A549 (cell line): Measurements from ENCODE around the gene PRR20A.

ENCODE experiments used
- EP300 ChIP-seq, 2 experiments: fragments of >200 bp; sonication (Bioruptor Twin); formaldehyde crosslinking; IDR thresholded peaks; 2 replicates in 1 of 2; 3 replicates in 1 of 2; pipeline ENCODE4 v1.6.1; 2016 to 2017
- JUN ChIP-seq, 2 experiments: fragments of >200 bp; sonication (Bioruptor Twin); formaldehyde crosslinking; IDR thresholded peaks; 2 replicates in 1 of 2; 3 replicates in 1 of 2; pipeline ENCODE4 v1.6.1; 2016 to 2017
- MAFK ChIP-seq: fragments of 450-650 bp; IDR thresholded peaks from 2 replicates; pipeline ENCODE4 v1.6.1; 2014; ENCODE audit not compliant: partially characterized antibody
- MAZ ChIP-seq: fragments of 150-350 bp; IDR thresholded peaks from 2 replicates; pipeline ENCODE4 v1.6.1; 2014; ENCODE audit warnings: antibody characterized with exemption, low read depth, low read length, borderline replicate concordance
- POLR2A ChIP-seq: IDR thresholded peaks from 2 replicates; pipeline ENCODE4 v1.6.1; 2012; ENCODE audit warnings: mild to moderate bottlenecking, low read length
- SMC3 ChIP-seq: fragments of >200 bp; sonication (Bioruptor Twin); formaldehyde crosslinking; IDR thresholded peaks from 3 replicates; pipeline ENCODE4 v1.6.1; 2018; ENCODE audit warnings: inconsistent platforms
- TF ChIP-seq, protein P1 (sequence below): fragments of >200 bp; sonication (Bioruptor Twin); formaldehyde crosslinking; IDR thresholded peaks from 3 replicates; pipeline ENCODE4 v1.5.1; 2016
- TF ChIP-seq, protein P2 (sequence below): fragments of 450-650 bp; IDR thresholded peaks from 2 replicates; pipeline ENCODE4 v1.6.1; 2014; ENCODE audit warnings: antibody characterized with exemption
- TF ChIP-seq, protein P3 (sequence below): fragments of 250-450 bp; sonication (Bioruptor Pico); IDR thresholded peaks from 2 replicates; pipeline ENCODE4 v1.5.0; 2021; ENCODE audit warnings: mild to moderate bottlenecking, moderate library complexity, borderline replicate concordance

DNA sequence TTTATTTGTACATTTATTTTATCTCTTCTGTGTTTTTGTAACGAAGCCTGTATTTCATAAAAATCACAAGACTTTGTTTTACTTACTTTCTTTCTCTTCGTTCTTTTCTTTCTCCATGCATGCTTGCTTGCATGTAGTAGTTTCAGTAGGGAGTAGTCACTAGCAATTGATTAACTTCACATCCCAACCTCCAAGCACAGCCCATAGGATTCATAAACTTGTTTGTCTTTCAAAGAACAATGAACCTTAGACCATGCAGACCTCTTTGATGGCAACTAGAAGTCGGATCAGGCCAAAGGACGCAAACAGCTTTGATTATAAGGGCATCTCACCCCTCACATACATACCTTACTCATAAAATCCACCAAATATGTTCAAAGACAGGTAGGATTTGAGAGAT, 3.1 kb upstream of the PRR20A start:
- TF ChIP-seq, protein P1, sequence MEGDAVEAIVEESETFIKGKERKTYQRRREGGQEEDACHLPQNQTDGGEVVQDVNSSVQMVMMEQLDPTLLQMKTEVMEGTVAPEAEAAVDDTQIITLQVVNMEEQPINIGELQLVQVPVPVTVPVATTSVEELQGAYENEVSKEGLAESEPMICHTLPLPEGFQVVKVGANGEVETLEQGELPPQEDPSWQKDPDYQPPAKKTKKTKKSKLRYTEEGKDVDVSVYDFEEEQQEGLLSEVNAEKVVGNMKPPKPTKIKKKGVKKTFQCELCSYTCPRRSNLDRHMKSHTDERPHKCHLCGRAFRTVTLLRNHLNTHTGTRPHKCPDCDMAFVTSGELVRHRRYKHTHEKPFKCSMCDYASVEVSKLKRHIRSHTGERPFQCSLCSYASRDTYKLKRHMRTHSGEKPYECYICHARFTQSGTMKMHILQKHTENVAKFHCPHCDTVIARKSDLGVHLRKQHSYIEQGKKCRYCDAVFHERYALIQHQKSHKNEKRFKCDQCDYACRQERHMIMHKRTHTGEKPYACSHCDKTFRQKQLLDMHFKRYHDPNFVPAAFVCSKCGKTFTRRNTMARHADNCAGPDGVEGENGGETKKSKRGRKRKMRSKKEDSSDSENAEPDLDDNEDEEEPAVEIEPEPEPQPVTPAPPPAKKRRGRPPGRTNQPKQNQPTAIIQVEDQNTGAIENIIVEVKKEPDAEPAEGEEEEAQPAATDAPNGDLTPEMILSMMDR, result no peak
- TF ChIP-seq MAFK (no peak), POLR2A (no peak), EP300 (IDR thresholded peaks at IDR 0.05) (no peak), JUN (IDR thresholded peaks at IDR 0.05) (no peak), MAZ (no peak), SMC3 (no peak)
- TF ChIP-seq, protein P2, sequence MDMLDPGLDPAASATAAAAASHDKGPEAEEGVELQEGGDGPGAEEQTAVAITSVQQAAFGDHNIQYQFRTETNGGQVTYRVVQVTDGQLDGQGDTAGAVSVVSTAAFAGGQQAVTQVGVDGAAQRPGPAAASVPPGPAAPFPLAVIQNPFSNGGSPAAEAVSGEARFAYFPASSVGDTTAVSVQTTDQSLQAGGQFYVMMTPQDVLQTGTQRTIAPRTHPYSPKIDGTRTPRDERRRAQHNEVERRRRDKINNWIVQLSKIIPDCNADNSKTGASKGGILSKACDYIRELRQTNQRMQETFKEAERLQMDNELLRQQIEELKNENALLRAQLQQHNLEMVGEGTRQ, result no peak
- TF ChIP-seq, protein P3, sequence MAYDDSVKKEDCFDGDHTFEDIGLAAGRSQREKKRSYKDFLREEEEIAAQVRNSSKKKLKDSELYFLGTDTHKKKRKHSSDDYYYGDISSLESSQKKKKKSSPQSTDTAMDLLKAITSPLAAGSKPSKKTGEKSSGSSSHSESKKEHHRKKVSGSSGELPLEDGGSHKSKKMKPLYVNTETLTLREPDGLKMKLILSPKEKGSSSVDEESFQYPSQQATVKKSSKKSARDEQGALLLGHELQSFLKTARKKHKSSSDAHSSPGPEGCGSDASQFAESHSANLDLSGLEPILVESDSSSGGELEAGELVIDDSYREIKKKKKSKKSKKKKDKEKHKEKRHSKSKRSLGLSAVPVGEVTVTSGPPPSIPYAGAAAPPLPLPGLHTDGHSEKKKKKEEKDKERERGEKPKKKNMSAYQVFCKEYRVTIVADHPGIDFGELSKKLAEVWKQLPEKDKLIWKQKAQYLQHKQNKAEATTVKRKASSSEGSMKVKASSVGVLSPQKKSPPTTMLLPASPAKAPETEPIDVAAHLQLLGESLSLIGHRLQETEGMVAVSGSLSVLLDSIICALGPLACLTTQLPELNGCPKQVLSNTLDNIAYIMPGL (CRISPR knock-in tag), result no peak
